Measurements from ENCODE around the gene CEPT1.

DNA sequence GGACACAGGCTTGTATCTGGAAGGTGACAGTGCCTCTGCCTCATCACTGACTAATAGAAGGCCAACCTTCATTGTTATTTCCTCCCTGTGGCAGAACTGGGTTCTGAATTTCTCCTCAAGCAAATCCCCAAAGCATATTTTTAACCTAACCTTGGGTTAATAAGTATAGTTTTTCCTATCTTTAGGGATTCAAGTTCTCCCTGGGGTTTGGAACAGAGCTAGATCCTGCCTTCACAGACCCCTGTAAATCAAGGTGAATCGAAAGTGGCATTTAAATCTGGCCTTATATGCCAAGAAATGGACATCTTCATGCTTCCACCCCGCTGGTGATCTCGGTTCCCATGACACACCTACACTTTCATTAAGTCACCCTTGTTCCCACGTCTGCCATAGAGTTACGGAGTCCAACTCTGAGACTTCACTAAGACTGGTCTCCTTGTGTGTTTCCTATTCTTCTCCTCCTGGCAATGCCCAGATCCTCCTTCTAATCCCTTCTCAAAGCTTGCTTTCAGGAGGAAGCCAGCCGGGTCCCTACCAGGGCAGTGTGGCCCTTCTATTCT, 83.2 kb downstream of the CEPT1 start:
- TF ChIP-seq SMC3 (IDR thresholded peaks at IDR 0.05; ENCODE audit: low read depth, low read length): no peak
- TF ChIP-seq GABPA (IDR thresholded peaks at IDR 0.05; ENCODE audit: low read depth): no peak
- TF ChIP-seq RXRA (IDR thresholded peaks at IDR 0.05; ENCODE audit: borderline replicate concordance, low read depth): no peak
